BLaER1 treated with 17β-estradiol and CSF1 and Interleukin-3, amounts not matched to agents 10 nM and 100 nM (cell line): ENCODE results near the gene PHC1.

Experiments used
- H3K27ac ChIP-seq, 11 experiments: shearing (Covaris generic); formaldehyde crosslinking; 2 replicates each; pipeline ENCODE4 v1.8.1; 2022
- H3K27me3 ChIP-seq, 11 experiments: shearing (Covaris generic); formaldehyde crosslinking; 2 replicates each; pipeline ENCODE4 v1.8.1; 2022
- H3K36me3 ChIP-seq, 11 experiments: shearing (Covaris generic); formaldehyde crosslinking; 2 replicates each; pipeline ENCODE4 v1.8.1; 2022
- H3K4me1 ChIP-seq, 10 experiments: shearing (Covaris generic); formaldehyde crosslinking; 2 replicates each; pipeline ENCODE4 v1.8.1; 2022
- H3K4me2 ChIP-seq, 11 experiments: shearing (Covaris generic); formaldehyde crosslinking; 2 replicates each; pipeline ENCODE4 v1.8.1; 2022
- H3K4me3 ChIP-seq, 10 experiments: shearing (Covaris generic); formaldehyde crosslinking; 2 replicates each; pipeline ENCODE4 v1.8.1; 2022
- H3K9ac ChIP-seq, 11 experiments: shearing (Covaris generic); formaldehyde crosslinking; 2 replicates each; pipeline ENCODE4 v1.8.1; 2022
- H3K9me3 ChIP-seq, 11 experiments: shearing (Covaris generic); formaldehyde crosslinking; replicated peaks in 1 of 11; 2 replicates each; pipeline ENCODE4 v1.8.1; 2022
- H4K20me1 ChIP-seq, 11 experiments: shearing (Covaris generic); formaldehyde crosslinking; 2 replicates each; pipeline ENCODE4 v1.8.1; 2022
- Cebpa-rat ChIP-seq, 11 experiments: shearing (Covaris generic); IDR thresholded peaks; 2 replicates each; pipeline ENCODE4 v1.8.1; 2022

PHC1 gene

GRCh38 chr12:8958066-8958465 is 43.8 kb downstream of the PHC1 start:
- peaks cover 0 to 11% (median 0%) of the 10 kb centered on the region in 10 experiments; a peak in 4 of 20 replicates for H3K4me1 ChIP-seq

DNA sequence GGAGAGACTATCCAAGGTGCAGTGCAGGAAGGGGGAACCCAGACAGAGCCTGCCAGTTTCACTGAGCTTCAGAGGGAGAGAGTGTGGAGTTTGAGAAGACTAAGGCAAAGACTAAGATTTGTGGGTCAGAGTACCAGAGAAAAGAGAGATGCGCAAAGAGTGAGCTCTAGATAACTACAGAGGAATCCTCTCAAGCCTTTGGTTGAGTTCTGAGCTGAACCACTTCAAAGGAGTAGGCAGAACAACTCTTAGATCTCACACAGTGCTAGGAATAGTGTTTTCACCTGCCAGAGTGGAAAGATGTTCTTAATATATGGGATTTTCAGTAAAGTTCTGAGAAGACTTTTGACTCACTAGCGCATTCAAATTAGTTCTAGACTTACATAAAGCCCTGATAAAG is 45.9 kb downstream of the PHC1 start:
- no peak overlapping the region for H3K27ac ChIP-seq
- peaks cover 10 to 19% (median 11%) of the 10 kb centered on the region in 11 experiments; a peak in 18 of 22 replicates for H3K36me3 ChIP-seq
- H3K27me3 ChIP-seq, result no peaks in the 10 kb centered on the region
- H3K4me2 ChIP-seq, result no peak overlapping the region
- peaks cover 0 to 11% (median 0%) of the 10 kb centered on the region in 10 experiments; a peak in 4 of 20 replicates for H3K4me1 ChIP-seq
- no peak for TF ChIP-seq Cebpa-rat (IDR thresholded peaks at IDR 0.05)
- no peak overlapping the region for H3K4me3 ChIP-seq
- H3K9me3 ChIP-seq, result peaks cover 14 to 22% (median 18%) of the 10 kb centered on the region in 11 experiments
- no peak overlapping the region for H3K9ac ChIP-seq
- no peaks in the 10 kb centered on the region for H4K20me1 ChIP-seq

More at GRCh38 chr12:8958066-8958465, 43.8 kb downstream of the PHC1 start:
- Histone ChIP-seq H3K4me2 (peak overlapping the region in 2 of 11 experiments; percentile 16 to 42; a peak in 2 of 22 replicates), H3K27ac (no peak overlapping the region), H4K20me1 (no peaks in the 10 kb centered on the region), H3K4me3 (no peak overlapping the region), H3K27me3 (no peaks in the 10 kb centered on the region), H3K9ac (no peak overlapping the region), H3K36me3 (peaks cover 21 to 38% (median 29%) of the 10 kb centered on the region in 11 experiments; a peak in 21 of 22 replicates), H3K9me3 (peaks cover 30 to 43% (median 39%) of the 10 kb centered on the region in 11 experiments)
- no peak for TF ChIP-seq Cebpa-rat (IDR thresholded peaks at IDR 0.05)

DNA sequence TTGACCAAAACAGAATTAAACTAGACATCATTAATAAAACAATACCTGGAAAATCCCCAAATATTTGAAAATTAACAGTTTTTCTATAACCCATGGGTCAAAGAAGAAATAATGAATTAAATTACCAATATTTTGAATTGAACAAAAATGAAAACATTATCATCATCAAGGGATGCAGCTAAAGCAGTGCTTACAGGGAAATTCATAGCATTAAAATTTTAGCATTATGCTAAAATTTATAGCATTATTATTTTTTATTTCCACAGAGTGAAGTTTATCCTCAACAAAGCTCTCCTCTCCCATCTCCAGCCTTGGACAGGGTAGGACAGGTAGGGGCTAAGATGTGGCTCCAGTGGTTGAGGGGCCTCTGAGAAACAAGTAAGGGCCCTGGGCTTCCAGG is 54.5 kb downstream of the PHC1 start:
- TF ChIP-seq Cebpa-rat (IDR thresholded peaks at IDR 0.05), result no peak
- Histone ChIP-seq H3K4me3 (no peak overlapping the region), H3K4me1 (no peaks in the 10 kb centered on the region), H3K9ac (no peak overlapping the region), H4K20me1 (no peaks in the 10 kb centered on the region), H3K9me3 (peaks cover 33 to 42% (median 39%) of the 10 kb centered on the region in 11 experiments), H3K36me3 (peaks cover 0 to 5% (median 4%) of the 10 kb centered on the region in 11 experiments; a peak in 5 of 22 replicates), H3K4me2 (no peak overlapping the region), H3K27ac (no peak overlapping the region), H3K27me3 (no peaks in the 10 kb centered on the region)

- H3K9me3 ChIP-seq, result peaks cover 33 to 47% (median 40%) of the 10 kb centered on the region in 11 experiments
- no peaks in the 10 kb centered on the region for H3K4me1 ChIP-seq
- H3K9ac ChIP-seq, result no peak overlapping the region
- no peak overlapping the region for H3K4me2 ChIP-seq
- H3K27me3 ChIP-seq, result no peaks in the 10 kb centered on the region
- no peak overlapping the region for H3K4me3 ChIP-seq
- peaks cover 0 to 5% (median 4%) of the 10 kb centered on the region in 11 experiments; a peak in 5 of 22 replicates for H3K36me3 ChIP-seq
- no peak for TF ChIP-seq Cebpa-rat (IDR thresholded peaks at IDR 0.05)
- no peaks in the 10 kb centered on the region for H4K20me1 ChIP-seq
- no peak overlapping the region for H3K27ac ChIP-seq
Measured at GRCh38 chr12:8969861-8970411, 55.6 kb downstream of the PHC1 start.

DNA sequence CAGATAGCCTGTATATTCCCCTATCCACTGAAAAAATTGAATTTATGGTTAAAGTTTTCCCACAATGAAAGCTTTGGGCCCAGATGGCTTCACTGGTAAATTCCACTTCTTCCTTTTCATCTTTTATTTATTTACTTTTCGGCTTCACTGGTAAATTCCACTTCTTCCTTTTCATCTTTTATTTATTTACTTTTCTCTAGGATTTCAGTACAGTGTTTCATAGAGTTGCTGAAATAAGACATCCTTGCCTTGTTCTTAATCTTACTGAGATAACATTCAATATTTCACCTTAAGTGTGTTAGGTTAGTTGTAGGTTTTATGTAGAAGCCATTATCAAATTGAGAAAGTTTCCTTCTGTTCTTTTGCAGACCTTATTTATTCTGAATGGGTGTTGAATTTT is 56.1 kb downstream of the PHC1 start:
- Histone ChIP-seq H3K27me3 (no peaks in the 10 kb centered on the region), H3K4me3 (no peak overlapping the region), H3K36me3 (peaks cover 0 to 5% (median 4%) of the 10 kb centered on the region in 11 experiments; a peak in 5 of 22 replicates), H3K4me2 (no peak overlapping the region), H3K9me3 (peaks cover 33 to 47% (median 40%) of the 10 kb centered on the region in 11 experiments), H3K4me1 (no peaks in the 10 kb centered on the region), H3K27ac (no peak overlapping the region), H4K20me1 (no peaks in the 10 kb centered on the region), H3K9ac (no peak overlapping the region)
- no peak for TF ChIP-seq Cebpa-rat (IDR thresholded peaks at IDR 0.05)

DNA sequence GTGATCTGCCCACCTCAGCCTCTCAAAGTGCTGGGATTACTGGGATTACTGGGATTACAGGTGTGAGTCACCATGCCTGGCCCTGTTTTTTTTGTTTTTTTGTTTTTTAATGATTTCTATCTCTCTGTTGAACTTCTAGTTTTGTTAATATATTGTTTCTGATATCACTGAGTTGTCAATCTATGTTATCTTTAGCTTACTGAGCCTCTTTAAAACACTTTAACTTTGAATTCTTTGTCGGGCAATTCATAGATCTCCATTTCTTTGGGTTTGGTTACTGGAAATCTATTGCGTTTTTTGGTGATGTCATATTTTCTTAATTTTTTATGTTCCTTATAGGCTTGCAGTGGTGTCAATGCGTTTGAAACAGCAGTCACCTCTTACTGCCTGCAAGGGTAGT is 65.8 kb downstream of the PHC1 start:
- TF ChIP-seq Cebpa-rat (IDR thresholded peaks at IDR 0.05), result no peak
- no peaks in the 10 kb centered on the region for H3K27me3 ChIP-seq
- no peak overlapping the region for H3K9ac ChIP-seq

DNA sequence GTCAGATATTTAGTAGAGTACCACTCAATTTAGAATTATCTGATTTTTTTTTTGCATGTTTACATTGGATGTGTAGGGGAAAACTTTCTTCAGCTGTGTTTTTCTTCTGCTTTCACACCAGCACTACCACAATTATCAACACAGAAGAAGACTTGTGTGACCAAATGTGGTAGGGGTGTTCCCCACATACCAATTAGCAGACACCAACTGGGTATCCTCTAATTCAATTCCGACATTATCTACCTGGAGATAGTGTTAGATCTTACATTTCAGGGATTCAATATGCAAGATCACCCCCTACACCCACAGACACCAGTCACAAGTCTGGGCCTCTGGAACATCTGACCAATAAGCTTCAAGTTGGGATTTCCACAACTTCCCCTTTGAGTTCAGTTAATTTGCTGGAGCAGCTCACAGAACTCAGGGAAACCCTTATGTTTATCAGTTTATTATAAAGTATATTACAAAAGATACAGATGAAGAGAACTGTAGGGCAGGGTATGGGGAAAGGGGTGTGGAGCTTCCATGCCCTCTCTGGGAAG is 71.0 kb downstream of the PHC1 start:
- Histone ChIP-seq H3K4me1 (peaks cover 12 to 55% (median 38%) of the 10 kb centered on the region in 10 experiments), H3K9ac (no peak overlapping the region)
- TF ChIP-seq Cebpa-rat (IDR thresholded peaks at IDR 0.05), result no peak

More for the DNA sequence above, 65.8 kb downstream of the PHC1 start:
- H4K20me1 ChIP-seq, result no peaks in the 10 kb centered on the region
- peaks cover 0 to 4% (median 0%) of the 10 kb centered on the region in 10 experiments; a peak in 4 of 20 replicates for H3K4me1 ChIP-seq
- H3K27ac ChIP-seq, result no peak overlapping the region
- H3K36me3 ChIP-seq, result peaks cover 0 to 10% (median 4%) of the 10 kb centered on the region in 11 experiments; a peak in 5 of 22 replicates
- H3K9me3 ChIP-seq, result peaks cover 25 to 34% (median 32%) of the 10 kb centered on the region in 11 experiments
- H3K4me3 ChIP-seq, result no peak overlapping the region
- no peak overlapping the region for H3K4me2 ChIP-seq

GRCh38 chr12:8987163-8987562 is 72.9 kb downstream of the PHC1 start:
- TF ChIP-seq Cebpa-rat (IDR thresholded peaks at IDR 0.05), result no peak
- peaks cover 12 to 63% (median 38%) of the 10 kb centered on the region in 10 experiments for H3K4me1 ChIP-seq
- H3K27me3 ChIP-seq, result no peaks in the 10 kb centered on the region
- H3K36me3 ChIP-seq, result no peaks in the 10 kb centered on the region
- peak overlapping the region; percentile 0 to 69 (median 53); a peak in 15 of 22 replicates for H3K4me2 ChIP-seq
- H3K4me3 ChIP-seq, result no peak overlapping the region
- no peaks in the 10 kb centered on the region for H4K20me1 ChIP-seq
- peak overlapping the region in 4 of 11 experiments; percentile 1 to 35 (median 21); a peak in 4 of 22 replicates for H3K27ac ChIP-seq
- no peaks in the 10 kb centered on the region for H3K9me3 ChIP-seq
- no peak overlapping the region for H3K9ac ChIP-seq

More for the DNA sequence above, 71.0 kb downstream of the PHC1 start:
- Histone ChIP-seq H3K4me3 (no peak overlapping the region), H4K20me1 (no peaks in the 10 kb centered on the region), H3K27ac (0 out of 22 replicates have a peak overlapping the region, but pooled peaks of 1 of the 11 experiments have one; percentile 3), H3K27me3 (no peaks in the 10 kb centered on the region), H3K36me3 (peaks cover 0 to 5% (median 0%) of the 10 kb centered on the region in 11 experiments; a peak in 2 of 22 replicates), H3K4me2 (peak overlapping the region in 3 of 11 experiments; percentile 8 to 67 (median 51); a peak in 4 of 22 replicates), H3K9me3 (peaks cover 5 to 7% (median 7%) of the 10 kb centered on the region in 11 experiments)

- H3K9me3 ChIP-seq, result no peaks in the 10 kb centered on the region
- H3K27me3 ChIP-seq, result no peaks in the 10 kb centered on the region
- no peak for TF ChIP-seq Cebpa-rat (IDR thresholded peaks at IDR 0.05)
- peak overlapping the region in 5 of 11 experiments; percentile 1 to 35 (median 18); a peak in 5 of 22 replicates for H3K27ac ChIP-seq
- H3K9ac ChIP-seq, result no peak overlapping the region
- peak overlapping the region; percentile 0 to 69 (median 53); a peak in 15 of 22 replicates for H3K4me2 ChIP-seq
- no peaks in the 10 kb centered on the region for H3K36me3 ChIP-seq
- H3K4me1 ChIP-seq, result peaks cover 12 to 67% (median 38%) of the 10 kb centered on the region in 10 experiments
- H4K20me1 ChIP-seq, result no peaks in the 10 kb centered on the region
- H3K4me3 ChIP-seq, result no peak overlapping the region
Measured at GRCh38 chr12:8987685-8988084, 73.4 kb downstream of the PHC1 start.
